Measurements from ENCODE around the gene SPESP1. TPM values are rescaled to one million over a fixed set of nuclear protein-coding genes. Genes with fewer than 3 reads are reported as not detected.
A peak's percentile ranks its signal among the peaks of the same experiment; 100 is the strongest.

Gene SPESP1
- total and polyA plus RNA-seq, 2 experiments from 2014 or later = not detected

- Histone ChIP-seq H3K36me3 (ENCODE audit: insufficient read depth) (no peaks in the 10 kb centered on the region), H3K4me1 (ENCODE audit: insufficient read depth) (no peaks in the 10 kb centered on the region), H3F3A (replicated peaks; ENCODE audit: low read depth) (no peaks in the 10 kb centered on the region), H2AFZ (0 out of 2 replicates have a peak overlapping the region, but pooled peaks have one; percentile 4), H3K4me2 (no peak overlapping the region), H3K9me2 (ENCODE audit: insufficient read depth) (no peaks in the 10 kb centered on the region), H3K27ac (ENCODE audit: low read depth) (no peak overlapping the region), H4K20me1 (replicated peaks; ENCODE audit: insufficient read depth) (no peaks in the 10 kb centered on the region), H3K4me3 (no peak overlapping the region), H3K27me3 (ENCODE audit: insufficient read depth) (no peaks in the 10 kb centered on the region), H3K79me2 (replicated peaks; ENCODE audit: insufficient read depth) (no peaks in the 10 kb centered on the region)
- no peaks in the 10 kb centered on the region for H3K27me3 Mint-ChIP-seq (ENCODE audit: insufficient read depth, low read depth, poor library complexity)
- no peak for DNase-seq (ENCODE audit: low spot score)
- H3K36me3 Mint-ChIP-seq (ENCODE audit: low read depth) = no peaks in the 10 kb centered on the region
- H3K4me1 Mint-ChIP-seq = no peaks in the 10 kb centered on the region; the same call in 2 of the 3 replicates
- ATAC-seq = no peak
- H3K9me3 Mint-ChIP-seq = no peaks in the 10 kb centered on the region
- H3K27ac Mint-ChIP-seq = no peak overlapping the region
- TF ChIP-seq POLR2AphosphoS5 (IDR thresholded peaks at IDR 0.05; ENCODE audit: low read depth) = no peak
- TF ChIP-seq STAT1 (IDR thresholded peaks at IDR 0.05; ENCODE audit: unreplicated experiment) = no peak
- TF ChIP-seq NANOG (IDR thresholded peaks at IDR 0.05; ENCODE audit: borderline replicate concordance) = no peak
- no peak for TF ChIP-seq CREB1 (CRISPR knock-in tag; IDR thresholded peaks at IDR 0.05; ENCODE audit: low read depth)
- TF ChIP-seq ZNF462 (CRISPR knock-in tag; IDR thresholded peaks at IDR 0.05) = no peak
- no peak for TF ChIP-seq CTCF (conservative IDR thresholded peaks at IDR 0.05; ENCODE audit: low read depth in 2 of 2)
- TF ChIP-seq ZNF114 (CRISPR knock-in tag; IDR thresholded peaks at IDR 0.05) = no peak
- no peak for TF ChIP-seq EZH2phosphoT487 (IDR thresholded peaks at IDR 0.05; ENCODE audit: unreplicated experiment)
- no peak for TF ChIP-seq JUNB (IDR thresholded peaks at IDR 0.05; ENCODE audit: unreplicated experiment)
- no peak for TF ChIP-seq ZNF331 (CRISPR knock-in tag; IDR thresholded peaks at IDR 0.05; ENCODE audit: low read depth)
- no peak for TF ChIP-seq ETS1 (IDR thresholded peaks at IDR 0.05)
- TF ChIP-seq REST (IDR thresholded peaks at IDR 0.05; ENCODE audit: unreplicated experiment) = no peak
- no peak for TF ChIP-seq EZH2 (IDR thresholded peaks at IDR 0.05; ENCODE audit: low read depth, unreplicated experiment)
- no peak overlapping the region for H3K4me3 Mint-ChIP-seq
These were observed 9.2 kb downstream of the SPESP1 start for GRCh38 chr15:68939501-68939900.

Data from GM23338 (cell line).